Esophagus (tissue), 2 donors: ENCODE data around the gene FBXL7. TPM values are rescaled to one million over a fixed set of nuclear protein-coding genes. Genes with fewer than 3 reads are reported as not detected.

ENCODE experiments used
- H3K27ac ChIP-seq, 2 donors: one replicate each; pipeline ENCODE4 v1.5.1; 2013; ENCODE audit warnings: low read depth in 2 of 2, mild to moderate bottlenecking in 2 of 2, inconsistent platforms in 1 of 2, low read length in 1 of 2, moderate library complexity in 1 of 2
- H3K27me3 ChIP-seq, 2 donors: one replicate each; pipeline ENCODE4 v1.6.1; 2013; ENCODE audit warnings: low read length in 2 of 2, control low read depth in 1 of 2, mild to moderate bottlenecking in 1 of 2; ENCODE audit not compliant: insufficient read depth in 2 of 2, control insufficient read depth in 1 of 2
- H3K36me3 ChIP-seq, 2 donors: one replicate each; pipeline ENCODE4 v1.6.1; 2013; ENCODE audit warnings: low read length in 1 of 2; ENCODE audit not compliant: control insufficient read depth in 2 of 2, insufficient read depth in 2 of 2
- H3K4me1 ChIP-seq, 2 donors: one replicate each; pipeline ENCODE4 v1.6.1; 2013; ENCODE audit warnings: low read length in 1 of 2; ENCODE audit not compliant: control insufficient read depth in 2 of 2, insufficient read depth in 2 of 2
- H3K4me3 ChIP-seq, 2 donors: one replicate each; pipeline ENCODE4 v1.5.1; 2013; ENCODE audit warnings: low read length in 2 of 2, mild to moderate bottlenecking in 2 of 2, low read depth in 1 of 2, moderate library complexity in 1 of 2
- H3K9me3 ChIP-seq, 2 donors: one replicate each; pipeline ENCODE4 v1.6.1; 2013; ENCODE audit warnings: mild to moderate bottlenecking in 2 of 2, low read depth in 1 of 2, low read length in 1 of 2, moderate library complexity in 1 of 2; ENCODE audit not compliant: control insufficient read depth in 2 of 2, insufficient read depth in 1 of 2
- WGBS, 2 donors: extraction: QIAGEN DNeasy Blood & Tissue Kit; methylation state at CpG; one replicate each; pipeline ENCODE4 v1.1.7; 2013; 5-methylcytosine and 5-hydroxymethylcytosine counted together
- polyA plus RNA-seq, 2 donors: library from polyadenylated mRNA; stranded (reverse); fragments of 200-250 nt; gene quantifications; one replicate each; pipeline ENCODE4 v1.2.3, GENCODE V29; 2013
- donor health status: healthy with polysubstance abuse.
- donor health status: Bipolar disorder and iron deficiency.

FBXL7 gene
- polyA plus RNA-seq, 2 donors, result 1.8 to 4.4 TPM

DNA sequence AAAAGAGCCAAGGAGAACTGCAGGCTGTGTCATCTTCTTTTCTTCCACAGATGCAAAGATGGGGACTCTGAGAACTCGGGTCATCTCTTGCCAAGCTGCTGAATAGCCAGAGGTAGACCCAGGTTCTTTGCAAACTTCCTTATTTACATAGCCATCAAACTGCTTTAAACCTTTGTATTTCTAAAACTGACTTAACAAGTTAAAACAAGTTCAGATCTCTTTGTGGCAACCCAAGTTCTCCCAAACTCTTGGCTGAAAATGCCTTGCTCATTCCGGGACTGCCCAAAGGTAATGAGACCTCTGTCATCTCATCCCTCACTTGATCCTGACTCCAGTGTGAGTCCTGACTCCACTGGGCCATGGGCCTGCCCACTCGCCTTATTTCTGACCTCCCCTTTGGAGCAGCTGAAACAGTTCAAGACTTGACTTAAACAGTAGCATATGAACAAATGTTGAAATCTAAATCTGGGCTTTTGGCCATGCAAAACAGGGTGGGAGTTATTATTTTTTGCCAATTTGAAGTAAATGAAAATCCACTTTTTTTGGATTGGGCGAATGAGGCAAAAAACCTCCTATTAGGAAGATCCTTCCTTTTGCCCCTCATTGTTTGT lies 50.6 kb downstream of the FBXL7 start:
- H3K4me3 ChIP-seq, result no peak overlapping the region
- no peaks in the 10 kb centered on the region for H3K27me3 ChIP-seq
- H3K27ac ChIP-seq, result no peak overlapping the region
- H3K4me1 ChIP-seq, result peaks cover 2% of the 10 kb centered on the region in 2 donors
- no peaks in the 10 kb centered on the region for H3K9me3 ChIP-seq
- WGBS, 2 donors, result 39 to 50% methylated on average over 4 of the region's 4 CpGs
- no peaks in the 10 kb centered on the region for H3K36me3 ChIP-seq

DNA sequence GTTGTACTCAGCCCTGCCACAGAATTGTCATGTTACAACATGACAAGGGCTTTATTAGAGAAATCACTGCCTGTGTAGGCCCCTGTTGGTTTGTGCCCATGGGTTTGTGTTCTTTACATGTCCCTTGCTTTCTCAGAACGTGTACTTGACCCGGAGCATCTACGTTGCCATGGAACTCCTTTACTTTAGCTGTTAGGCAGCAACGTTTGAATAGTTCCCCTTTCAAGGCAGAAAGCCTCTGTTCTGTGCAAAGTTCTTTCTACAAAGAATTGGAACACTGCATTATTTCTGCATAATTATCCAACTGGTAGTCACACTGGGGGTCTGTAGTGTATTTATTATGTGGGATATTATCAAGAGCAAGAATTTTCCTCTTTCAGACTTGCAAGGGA lies 51.1 kb downstream of the FBXL7 start:
- Histone ChIP-seq H3K27ac (no peak overlapping the region), H3K4me1 (peaks cover 2% of the 10 kb centered on the region in 2 donors), H3K4me3 (no peak overlapping the region), H3K27me3 (no peaks in the 10 kb centered on the region), H3K9me3 (no peaks in the 10 kb centered on the region), H3K36me3 (no peaks in the 10 kb centered on the region)
- 45 to 47% methylated on average over 4 of the region's 4 CpGs for WGBS, 2 donors

DNA sequence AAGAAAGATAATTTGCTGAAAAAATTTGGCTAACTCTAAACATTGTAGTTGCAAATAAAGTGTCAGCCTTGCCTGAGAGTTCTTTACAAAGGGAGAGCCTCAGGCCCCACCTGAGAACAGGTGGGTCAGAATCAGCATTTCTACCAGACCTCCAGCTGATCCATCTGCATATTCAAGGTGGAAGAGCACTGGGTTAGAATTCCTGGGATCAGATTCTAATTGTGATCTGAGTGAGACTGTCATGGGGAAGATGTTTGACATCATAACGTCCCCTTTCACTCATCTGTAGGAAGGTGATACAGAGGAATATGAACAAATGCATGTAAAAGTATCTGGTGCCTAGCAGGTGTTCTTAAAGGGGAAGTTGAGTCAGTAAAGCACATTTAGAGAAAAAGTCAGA lies 54.6 kb downstream of the FBXL7 start:
- Histone ChIP-seq H3K4me3 (no peak overlapping the region), H3K27me3 (no peaks in the 10 kb centered on the region), H3K27ac (no peak overlapping the region), H3K9me3 (no peaks in the 10 kb centered on the region), H3K36me3 (no peaks in the 10 kb centered on the region), H3K4me1 (peaks cover 2% of the 10 kb centered on the region in 2 donors)
- 61 to 86% methylated on average over 1 of the region's 1 CpG for WGBS, 2 donors

DNA sequence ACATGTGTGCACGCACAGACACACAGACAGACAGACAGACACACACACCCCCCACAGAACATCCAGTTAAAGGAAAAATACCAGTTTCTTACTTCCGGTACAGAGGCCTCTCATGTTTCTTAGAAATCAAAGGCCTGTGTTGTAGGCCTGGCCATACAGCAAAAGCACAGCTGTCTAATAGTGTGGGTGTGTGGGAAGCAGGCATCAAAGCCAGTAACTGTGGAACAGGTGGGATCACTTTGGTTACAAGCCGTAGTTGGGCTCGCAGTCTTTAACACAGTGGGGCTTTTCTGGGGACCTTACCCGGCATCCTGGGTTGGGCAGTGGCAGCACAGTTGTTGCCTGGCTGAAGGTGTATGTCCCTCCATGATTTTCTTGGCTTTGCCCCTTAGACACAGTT lies 55.2 kb downstream of the FBXL7 start:
- Histone ChIP-seq H3K27ac (no peak overlapping the region), H3K4me1 (peaks cover 0 to 2% of the 10 kb centered on the region in 2 donors), H3K4me3 (no peak overlapping the region), H3K9me3 (no peaks in the 10 kb centered on the region), H3K27me3 (no peaks in the 10 kb centered on the region), H3K36me3 (no peaks in the 10 kb centered on the region)
- 90% methylated on average over 5 of the region's 5 CpGs for WGBS, 2 donors

DNA sequence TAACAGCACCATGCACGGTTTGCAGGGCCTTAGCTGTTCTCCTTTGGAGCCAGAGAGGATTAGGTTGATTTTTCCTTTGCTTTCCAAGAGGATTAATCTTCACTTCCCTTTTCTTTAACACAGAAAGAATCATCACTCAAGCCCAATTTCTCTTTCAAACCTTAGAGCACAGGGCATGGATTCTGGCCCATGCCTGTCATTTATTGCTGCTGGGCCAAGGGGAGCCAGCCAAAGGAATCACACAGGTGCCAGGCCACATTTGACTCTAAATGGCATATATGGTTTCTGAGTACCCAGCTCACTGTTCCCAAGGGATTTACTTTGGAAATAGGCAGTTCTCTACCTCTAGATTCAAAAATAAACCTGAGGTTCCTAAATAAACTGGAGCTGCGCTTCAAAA lies 58.3 kb downstream of the FBXL7 start:
- Histone ChIP-seq H3K36me3 (no peaks in the 10 kb centered on the region), H3K9me3 (no peaks in the 10 kb centered on the region), H3K4me1 (peaks cover 0 to 2% of the 10 kb centered on the region in 2 donors), H3K27me3 (no peaks in the 10 kb centered on the region), H3K27ac (no peak overlapping the region), H3K4me3 (no peak overlapping the region)
- WGBS, 2 donors, result 45 to 47% methylated on average over 2 of the region's 2 CpGs

DNA sequence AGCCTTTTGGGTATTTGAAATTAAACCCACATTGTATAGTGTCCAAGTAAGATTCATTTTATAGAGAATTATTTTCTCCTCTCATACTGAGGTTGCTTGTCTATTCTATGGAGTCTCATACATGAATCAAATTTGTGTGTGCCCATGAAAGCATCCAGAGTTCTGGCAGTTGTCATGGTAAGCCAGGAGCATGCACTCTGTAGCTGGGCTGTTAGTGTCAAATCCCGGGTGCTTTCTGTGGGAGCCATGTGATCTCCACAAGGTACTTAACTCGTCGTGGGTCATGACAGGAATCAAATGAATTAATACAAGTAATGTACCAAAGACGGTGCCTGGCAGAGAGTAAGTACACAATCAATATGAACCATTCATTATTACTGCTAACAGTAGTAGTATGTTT lies 58.7 kb downstream of the FBXL7 start:
- 58 to 60% methylated on average over 4 of the region's 4 CpGs for WGBS, 2 donors
- H3K4me1 ChIP-seq, result peaks cover 0 to 2% of the 10 kb centered on the region in 2 donors
- H3K4me3 ChIP-seq, result no peak overlapping the region
- no peaks in the 10 kb centered on the region for H3K9me3 ChIP-seq
- H3K27me3 ChIP-seq, result no peaks in the 10 kb centered on the region
- H3K36me3 ChIP-seq, result no peaks in the 10 kb centered on the region
- H3K27ac ChIP-seq, result no peak overlapping the region

DNA sequence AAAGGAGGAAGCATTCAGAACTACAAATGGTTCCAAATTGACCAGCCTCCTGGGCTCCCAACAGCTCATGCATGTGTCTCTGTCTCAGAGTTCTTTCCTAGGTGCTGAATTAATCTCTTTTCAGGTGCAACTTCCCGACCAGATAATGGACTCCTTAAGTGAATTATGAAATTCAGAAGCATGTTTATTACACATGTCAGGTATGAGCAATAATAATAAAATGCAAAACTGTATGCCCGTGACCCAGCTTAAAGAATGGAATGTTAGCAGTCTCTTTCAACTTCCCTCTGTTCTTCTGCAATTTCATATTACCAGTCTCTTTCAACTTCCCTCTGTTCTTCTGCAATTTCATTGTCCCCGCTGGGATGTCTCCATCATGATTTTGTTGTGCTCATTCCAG lies 60.4 kb downstream of the FBXL7 start:
- no peaks in the 10 kb centered on the region for H3K9me3 ChIP-seq
- no peaks in the 10 kb centered on the region for H3K36me3 ChIP-seq
- no peak overlapping the region for H3K4me3 ChIP-seq
- no peak overlapping the region for H3K27ac ChIP-seq
- no peaks in the 10 kb centered on the region for H3K27me3 ChIP-seq
- WGBS, 2 donors, result 76 to 78% methylated on average over 3 of the region's 3 CpGs
- H3K4me1 ChIP-seq, result no peaks in the 10 kb centered on the region

DNA sequence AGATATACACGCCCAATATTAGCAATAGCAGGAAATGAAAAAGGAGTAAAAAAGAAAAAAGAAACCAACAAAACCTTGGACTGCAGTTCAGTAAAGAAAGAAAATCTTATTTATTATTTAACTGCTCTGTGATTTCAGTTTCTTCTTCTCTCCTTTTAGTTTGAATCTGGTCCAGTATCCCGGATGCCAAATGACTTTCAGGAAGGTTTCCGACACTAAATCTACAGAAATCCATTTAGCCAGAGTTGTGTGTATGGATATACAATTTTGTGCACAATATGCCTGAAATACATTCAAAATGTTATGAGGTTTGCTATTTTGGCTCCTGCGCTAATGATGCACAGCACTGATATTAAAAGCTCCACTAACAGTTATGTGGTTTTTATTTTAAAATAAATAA lies 64.5 kb downstream of the FBXL7 start:
- Histone ChIP-seq H3K27me3 (no peaks in the 10 kb centered on the region), H3K36me3 (no peaks in the 10 kb centered on the region), H3K27ac (no peak overlapping the region), H3K4me3 (no peak overlapping the region), H3K9me3 (no peaks in the 10 kb centered on the region), H3K4me1 (no peaks in the 10 kb centered on the region)
- 80 to 83% methylated on average over 4 of the region's 4 CpGs for WGBS, 2 donors

DNA sequence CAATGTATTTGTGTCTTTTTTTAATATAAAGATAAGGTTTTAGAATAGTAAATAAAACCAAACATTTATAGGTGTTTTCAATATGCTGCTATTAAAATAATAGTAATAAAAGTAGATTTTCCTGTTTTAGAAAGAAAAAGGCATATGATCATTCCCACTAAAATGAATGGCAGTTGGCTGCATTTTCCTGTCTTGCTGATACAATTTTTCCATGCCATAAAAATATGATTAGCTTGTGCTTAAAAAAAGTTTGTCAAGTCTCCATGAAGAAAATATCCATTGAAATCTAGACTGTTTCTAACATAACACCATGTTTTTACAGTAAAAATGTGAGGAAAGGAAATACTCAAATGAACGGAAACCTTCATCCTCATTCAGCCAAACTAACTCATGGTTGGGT lies 65.0 kb downstream of the FBXL7 start:
- Histone ChIP-seq H3K4me3 (no peak overlapping the region), H3K27ac (no peak overlapping the region), H3K4me1 (no peaks in the 10 kb centered on the region), H3K9me3 (no peaks in the 10 kb centered on the region), H3K27me3 (no peaks in the 10 kb centered on the region), H3K36me3 (no peaks in the 10 kb centered on the region)
- 90 to 92% methylated on average over 1 of the region's 1 CpG for WGBS, 2 donors

DNA sequence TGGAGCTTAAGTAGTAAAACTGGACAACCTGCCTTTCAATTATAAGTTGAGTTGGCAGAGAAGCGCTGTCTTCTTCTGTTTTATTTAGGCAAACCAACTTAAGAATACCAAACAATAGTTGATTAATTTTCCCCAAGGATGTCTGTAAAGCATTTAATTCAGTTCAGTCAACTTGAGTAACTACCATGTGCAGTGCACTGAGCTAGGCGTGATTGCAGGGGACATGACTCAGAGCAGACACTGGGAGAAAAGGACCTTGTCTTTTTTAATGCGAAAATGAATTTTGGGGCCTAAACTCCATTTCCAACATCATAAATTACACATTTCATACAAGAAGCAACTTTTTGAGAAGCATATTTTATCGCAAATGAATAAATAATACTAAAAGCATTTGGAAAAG lies 66.3 kb downstream of the FBXL7 start:
- H3K36me3 ChIP-seq, result no peaks in the 10 kb centered on the region
- WGBS, 2 donors, result 80 to 83% methylated on average over 4 of the region's 4 CpGs
- no peaks in the 10 kb centered on the region for H3K27me3 ChIP-seq
- no peak overlapping the region for H3K27ac ChIP-seq
- no peaks in the 10 kb centered on the region for H3K9me3 ChIP-seq
- H3K4me1 ChIP-seq, result no peaks in the 10 kb centered on the region
- H3K4me3 ChIP-seq, result no peak overlapping the region
